ENCODE data around the gene LIPC.

- TF ChIP-seq CTCF (optimal IDR thresholded peaks at IDR 0.05 in 1 of 3, IDR thresholded peaks at IDR 0.05 in 1 of 3, conservative IDR thresholded peaks at IDR 0.05 in 1 of 3; ENCODE audit: extremely low read depth in 1 of 3, insufficient read depth in 2 of 3, low read length in 3 of 3) (no peak), EZH2 (IDR thresholded peaks at IDR 0.05; ENCODE audit: low read length) (no peak)
Observed at GRCh38 chr15:58405865-58406264, 25.9 kb upstream of the LIPC start.
